Stimulated activated CD4-positive, alpha-beta T cell treated with anti-CD3 and anti-CD28 coated beads, TNF-alpha, amount 100 ng/mL, for 4 hours (primary cell): ENCODE data around the gene PKP3.
"Not testable (repeated sequence)": the region's sequence is repeated elsewhere in the genome, so short reads cannot be mapped to it uniquely, and the experiment has no call there.

Experiments used
- DNase-seq, 3 experiments: peaks; one replicate each; pipeline ENCODE4 v3.0.0-alpha.2; 2020; ENCODE audit warnings: low read depth in 3 of 3

PKP3 gene

GRCh38 chr11:377174-377865 is 16.7 kb upstream of the PKP3 start:
- DNase-seq, result no peak

- no peak for DNase-seq
Measured at GRCh38 chr11:377883-378500, 16.0 kb upstream of the PKP3 start.

GRCh38 chr11:379205-380094 is 14.6 kb upstream of the PKP3 start:
- no peak for DNase-seq

GRCh38 chr11:380095-380480 is 13.9 kb upstream of the PKP3 start:
- no peak for DNase-seq

- DNase-seq, result no peak
Measured at GRCh38 chr11:380491-380890, 13.5 kb upstream of the PKP3 start.

GRCh38 chr11:380996-381395 is 13.0 kb upstream of the PKP3 start:
- no peak for DNase-seq

- no peak for DNase-seq
Measured at GRCh38 chr11:381501-382072, 12.4 kb upstream of the PKP3 start.

- no peak for DNase-seq
Measured at GRCh38 chr11:382081-382629, 11.9 kb upstream of the PKP3 start.

GRCh38 chr11:383431-383830 is 10.6 kb upstream of the PKP3 start:
- no peak for DNase-seq

GRCh38 chr11:384511-384910 is 9.5 kb upstream of the PKP3 start:
- no peak for DNase-seq

GRCh38 chr11:385594-386351 is 8.2 kb upstream of the PKP3 start:
- no peak for DNase-seq

- DNase-seq, result no peak
Measured at GRCh38 chr11:386483-386882, 7.5 kb upstream of the PKP3 start.

GRCh38 chr11:387193-387793 is 6.7 kb upstream of the PKP3 start:
- no peak for DNase-seq

- not testable (repeated sequence) for DNase-seq
Measured at GRCh38 chr11:389369-389768, 4.6 kb upstream of the PKP3 start.

- DNase-seq, result no peak
Measured at GRCh38 chr11:390175-390574, 3.8 kb upstream of the PKP3 start.

- no peak for DNase-seq
Measured at GRCh38 chr11:391117-392017, 2.6 kb upstream of the PKP3 start.

GRCh38 chr11:392102-392777 is 1.8 kb upstream of the PKP3 start:
- no peak for DNase-seq

GRCh38 chr11:393219-394033 is 583 bp upstream of the PKP3 start:
- no peak for DNase-seq
